ENCODE measurements around the gene NAA50.

NAA50 gene

GRCh38 chr3:113745756-113746547, at the start of gene NAA50:
TSS of gene NAA50 (minus strand) at chr3:113746249. CDS start at chr3:113745949, 300 bp downstream.
- peak within 1 kb of the TSS; percentile 84 for H3K4me3 ChIP-seq (ENCODE audit: low read length)
- peak; percentile 95 for DNase-seq (ENCODE audit: low read depth)
- TF ChIP-seq CTCF (conservative IDR thresholded peaks at IDR 0.05; ENCODE audit: low read length), result peak; percentile 32

- no peak for TF ChIP-seq CTCF (conservative IDR thresholded peaks at IDR 0.05; ENCODE audit: low read length)
- no peak overlapping the region for H3K4me3 ChIP-seq (ENCODE audit: low read length)
- no peak for DNase-seq (ENCODE audit: low read depth)
These were observed 49.6 kb upstream of the NAA50 start for GRCh38 chr3:113795693-113796092.

- H3K4me3 ChIP-seq (ENCODE audit: low read length), result no peak overlapping the region
- DNase-seq (ENCODE audit: low read depth), result no peak
- TF ChIP-seq CTCF (conservative IDR thresholded peaks at IDR 0.05; ENCODE audit: low read length), result no peak
These were observed 48.5 kb upstream of the NAA50 start for GRCh38 chr3:113794526-113794925.

GRCh38 chr3:113791381-113791780, 45.3 kb upstream of the NAA50 start:
- TF ChIP-seq CTCF (conservative IDR thresholded peaks at IDR 0.05; ENCODE audit: low read length), result no peak
- no peak for DNase-seq (ENCODE audit: low read depth)
- no peak overlapping the region for H3K4me3 ChIP-seq (ENCODE audit: low read length)

- no peak for TF ChIP-seq CTCF (conservative IDR thresholded peaks at IDR 0.05; ENCODE audit: low read length)
- DNase-seq (ENCODE audit: low read depth), result peak; percentile 23
These were observed 37.9 kb upstream of the NAA50 start for GRCh38 chr3:113783980-113784379.

GRCh38 chr3:113783463-113783862, 37.4 kb upstream of the NAA50 start:
- H3K4me3 ChIP-seq (ENCODE audit: low read length), result no peak overlapping the region
- peak; percentile 99 for DNase-seq (ENCODE audit: low read depth)
- no peak for TF ChIP-seq CTCF (conservative IDR thresholded peaks at IDR 0.05; ENCODE audit: low read length)

More at GRCh38 chr3:113783980-113784379, 37.9 kb upstream of the NAA50 start:
- H3K4me3 ChIP-seq (ENCODE audit: low read length), result no peak overlapping the region

- no peak for TF ChIP-seq CTCF (conservative IDR thresholded peaks at IDR 0.05; ENCODE audit: low read length)
These were observed 30.5 kb upstream of the NAA50 start for GRCh38 chr3:113776564-113776963.

More at GRCh38 chr3:113776564-113776963, 30.5 kb upstream of the NAA50 start:
- no peak for DNase-seq (ENCODE audit: low read depth)
- no peak overlapping the region for H3K4me3 ChIP-seq (ENCODE audit: low read length)

Measured in AG10803 (cell line).